NCI-H2196 treated with DMSO at 0.1 percent for 48 hours (cell line): ENCODE measurements around the gene FGD4.

Source experiments
- DNase-seq: peaks from one replicate; lab custom pipeline; 2025; ENCODE audit not compliant: unreplicated experiment; lab: John Stamatoyannopoulos, UW

Gene FGD4

DNA sequence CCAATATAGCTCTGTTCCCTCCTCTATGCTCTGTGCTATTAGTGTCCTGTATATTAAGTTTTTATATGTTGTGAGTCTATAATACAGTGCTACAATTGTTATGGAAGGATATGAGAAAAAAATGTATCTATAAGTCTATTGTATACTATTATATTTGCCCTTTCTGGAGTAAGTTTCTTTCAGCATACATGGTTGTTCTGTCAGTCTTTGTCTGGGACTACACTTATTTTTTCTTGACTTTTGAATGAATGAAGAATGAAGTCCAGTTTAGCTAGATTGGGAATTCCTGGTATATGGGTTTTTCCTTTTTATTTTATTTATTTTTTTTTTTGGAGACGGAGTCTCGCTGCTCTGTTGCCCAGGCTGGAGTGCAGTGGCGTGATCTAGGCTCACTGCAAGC lies 203.7 kb downstream of the FGD4 start:
- DNase-seq = no peak

DNA sequence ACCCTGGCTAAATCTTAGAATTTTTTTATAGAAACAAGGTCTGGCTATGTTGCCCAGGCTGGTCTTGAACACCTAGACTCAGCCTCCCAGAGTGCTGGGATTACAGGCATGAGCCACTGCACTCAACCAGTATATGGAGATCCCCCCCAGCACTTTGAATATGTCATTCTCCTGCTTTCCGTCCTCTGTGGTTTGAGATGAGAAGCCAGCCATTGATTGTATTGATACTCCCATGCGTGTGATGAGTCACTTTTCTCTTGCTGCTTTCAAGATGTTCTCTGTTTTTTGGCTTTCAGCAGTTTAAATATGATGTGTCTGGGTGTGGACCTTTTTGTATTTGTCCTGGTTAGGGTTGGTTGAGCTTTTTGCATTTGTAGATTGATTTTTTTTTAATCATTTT lies 204.5 kb downstream of the FGD4 start:
- DNase-seq = no peak

DNA sequence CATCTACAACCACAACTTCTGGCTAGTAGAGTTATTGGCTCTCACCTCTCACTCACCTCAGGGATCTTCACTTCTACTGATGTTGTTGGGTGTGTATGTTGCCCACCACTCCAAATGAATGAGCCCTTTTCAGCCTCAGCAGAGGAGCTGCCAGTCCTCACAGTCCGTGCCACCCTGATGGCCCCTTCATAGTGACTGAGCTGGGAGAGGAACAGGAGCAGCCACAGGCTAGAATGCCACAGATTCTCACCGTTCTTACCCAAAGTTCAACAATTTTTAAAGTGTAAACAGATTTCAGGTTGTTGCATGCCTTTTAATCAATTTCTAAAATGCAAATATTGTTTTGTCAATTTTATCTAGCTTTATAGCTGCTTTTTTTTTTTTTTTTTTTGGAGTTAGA lies 205.2 kb downstream of the FGD4 start:
- DNase-seq = no peak

DNA sequence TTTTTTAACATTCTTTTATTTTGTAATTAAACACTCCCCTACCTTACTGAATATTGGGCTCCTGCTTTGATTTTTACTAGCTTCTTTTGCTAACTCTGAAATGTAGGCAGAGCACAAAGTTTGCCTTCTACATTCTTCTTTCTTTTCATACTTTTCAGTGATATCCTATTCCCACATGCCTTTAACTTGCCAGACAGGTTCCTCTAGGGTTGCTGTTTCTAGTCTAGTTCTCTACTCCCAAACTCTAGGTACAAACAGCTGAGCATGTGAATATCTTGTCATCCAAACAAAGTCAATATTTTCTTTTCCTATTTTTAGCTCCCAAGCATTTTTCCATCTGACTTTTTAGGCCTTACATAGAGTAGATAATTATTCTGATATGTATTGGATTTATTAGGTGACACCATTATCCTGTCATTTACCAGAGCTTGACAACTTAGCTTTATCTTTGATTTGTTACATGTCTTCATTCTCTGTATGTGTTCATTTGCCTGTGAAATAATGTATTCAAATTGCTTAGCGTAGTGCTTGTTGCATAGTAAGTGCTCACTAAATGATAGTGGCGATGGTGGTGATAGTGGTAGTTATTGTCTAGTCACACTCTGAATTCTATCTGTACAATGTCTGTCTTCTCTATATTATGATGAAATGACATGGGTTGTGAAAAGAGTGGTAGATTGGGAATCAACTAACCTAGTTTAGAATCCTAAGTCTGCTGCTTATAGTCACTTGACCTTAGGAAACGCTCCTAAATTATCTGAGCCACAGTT lies 206.2 kb downstream of the FGD4 start:
- DNase-seq = no peak

DNA sequence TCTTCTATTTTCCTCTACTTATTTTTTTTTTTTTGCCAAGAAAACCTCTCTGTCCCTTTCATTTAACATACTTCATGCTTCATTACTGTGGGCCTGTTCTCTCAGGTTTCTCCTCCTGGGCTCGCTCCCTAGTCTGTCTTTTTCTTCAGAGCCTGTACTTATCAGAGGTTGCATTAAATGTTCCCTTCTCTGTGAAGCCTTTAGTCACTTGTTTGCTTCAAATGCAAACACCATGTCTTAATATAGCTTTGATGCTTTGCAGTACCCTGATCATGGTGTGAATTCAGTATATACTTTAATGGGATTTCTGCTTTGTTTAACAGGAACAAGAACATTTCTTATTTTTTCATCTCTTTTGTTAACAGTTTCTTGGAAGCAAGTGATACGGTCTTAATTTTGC lies 207.1 kb downstream of the FGD4 start:
- DNase-seq = no peak

- no peak for DNase-seq
These were observed 210.6 kb downstream of the FGD4 start for GRCh38 chr12:32609966-32610365.

GRCh38 chr12:32611986-32612385 lies 212.6 kb downstream of the FGD4 start:
- DNase-seq = no peak

DNA sequence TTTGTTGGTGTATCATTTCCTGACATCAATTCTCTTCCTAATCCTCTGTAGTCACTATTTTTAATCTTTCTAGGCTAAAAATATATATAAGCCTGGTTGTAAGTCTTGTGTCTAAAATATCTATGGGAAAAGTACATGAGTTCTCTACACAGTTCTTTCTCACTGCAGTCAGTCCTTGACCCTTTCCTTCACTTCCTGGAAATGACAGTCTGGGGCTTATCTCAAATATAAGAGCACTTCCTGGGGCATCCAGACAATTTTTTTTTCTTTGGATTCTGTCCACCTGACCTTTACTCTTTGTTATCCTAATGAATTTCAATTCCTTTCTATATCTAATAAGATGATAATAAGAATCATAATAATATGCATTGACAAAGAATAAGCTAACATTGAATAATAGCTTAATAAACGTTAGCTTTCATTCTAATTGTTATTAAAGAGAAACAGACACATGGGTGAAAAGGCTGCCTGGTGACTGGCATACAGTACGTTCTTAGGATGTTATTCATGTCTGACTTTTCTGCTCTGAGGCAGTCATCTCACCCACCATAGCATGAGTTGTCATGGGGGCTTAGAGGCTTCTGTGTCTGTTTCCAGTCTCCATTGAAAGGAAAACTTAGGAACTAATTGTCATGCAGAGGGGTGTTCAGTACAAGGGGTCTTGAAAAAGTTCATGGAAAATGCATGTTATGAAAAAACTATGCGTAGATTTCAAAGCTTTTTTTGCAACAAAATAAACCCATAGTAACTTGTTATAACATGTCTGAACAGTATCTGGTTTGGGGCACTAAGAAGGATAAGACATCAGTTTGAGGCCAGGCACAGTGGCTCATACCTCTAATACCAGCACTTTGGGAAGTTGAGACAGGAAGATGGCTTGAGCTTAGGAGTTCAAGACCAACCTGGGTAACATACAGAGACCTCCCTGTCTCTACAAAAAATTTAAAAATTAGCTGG lies 213.6 kb downstream of the FGD4 start:
- DNase-seq = no peak

GRCh38 chr12:32615441-32615840 lies 216.1 kb downstream of the FGD4 start:
- no peak for DNase-seq

GRCh38 chr12:32617534-32617933 lies 218.2 kb downstream of the FGD4 start:
- DNase-seq = no peak

DNA sequence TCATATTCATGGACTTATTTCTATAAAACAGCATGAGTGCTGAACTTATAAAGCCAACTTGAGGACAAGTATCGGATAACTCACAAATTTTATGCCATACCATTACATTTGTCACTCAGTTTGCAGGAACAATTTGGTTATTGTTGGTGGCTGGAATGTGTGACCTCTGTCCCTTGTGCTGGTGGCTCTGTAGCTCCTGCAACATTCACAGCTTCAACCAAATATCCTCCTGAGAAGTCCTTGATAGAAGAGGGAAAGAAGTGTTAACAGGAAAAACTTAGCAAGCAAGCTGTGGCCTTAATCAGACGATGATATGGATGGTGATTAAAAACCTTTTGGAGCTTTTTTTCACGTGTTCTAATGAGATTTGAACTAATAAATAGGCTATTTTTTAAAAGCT lies 218.8 kb downstream of the FGD4 start:
- DNase-seq = no peak

DNA sequence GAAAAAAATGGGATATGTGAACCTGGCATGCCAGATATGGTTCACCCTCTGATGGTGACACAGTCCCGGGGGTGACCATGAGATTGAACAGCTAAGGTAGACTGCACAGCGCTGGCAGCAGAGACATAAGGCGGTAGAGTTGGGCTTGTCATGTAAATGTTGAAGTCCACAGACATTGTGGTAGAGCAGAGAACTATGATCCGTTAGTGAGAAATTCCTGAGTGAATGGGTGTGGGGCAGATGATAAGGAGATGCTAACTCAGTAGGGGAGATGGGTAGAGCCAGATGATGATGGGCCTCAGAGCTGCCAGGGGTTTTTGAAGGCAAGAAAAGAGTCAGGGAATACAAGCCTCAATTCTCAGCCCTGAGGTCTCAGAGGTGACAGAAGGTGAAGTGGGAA lies 228.6 kb downstream of the FGD4 start:
- no peak for DNase-seq

GRCh38 chr12:32641287-32641901 lies 242.0 kb downstream of the FGD4 start:
- DNase-seq = no peak

GRCh38 chr12:32644431-32644830 lies 245.1 kb downstream of the FGD4 start:
- DNase-seq = no peak

DNA sequence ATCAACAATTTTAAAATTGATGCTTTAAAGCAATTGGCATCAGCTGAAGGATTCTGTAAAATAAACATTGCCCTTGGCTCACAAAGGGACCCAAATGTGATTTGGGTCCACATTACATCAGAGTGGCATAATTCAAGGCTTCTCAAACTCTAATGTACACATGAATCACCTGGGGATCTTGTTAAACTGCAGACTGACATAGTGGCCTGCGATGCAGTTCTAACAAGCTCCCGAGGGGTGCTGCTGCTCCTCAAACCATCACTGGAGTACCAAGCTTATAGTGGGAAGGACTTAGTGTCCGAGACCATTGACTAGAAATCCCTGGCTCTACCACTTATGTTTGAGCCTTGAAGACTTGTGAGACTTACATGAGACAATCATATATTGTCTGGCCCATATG lies 247.9 kb downstream of the FGD4 start:
- no peak for DNase-seq

GRCh38 chr12:32650508-32650907 lies 251.2 kb downstream of the FGD4 start:
- DNase-seq = no peak

GRCh38 chr12:32651151-32651955 lies 252.0 kb downstream of the FGD4 start:
- no peak for DNase-seq

DNA sequence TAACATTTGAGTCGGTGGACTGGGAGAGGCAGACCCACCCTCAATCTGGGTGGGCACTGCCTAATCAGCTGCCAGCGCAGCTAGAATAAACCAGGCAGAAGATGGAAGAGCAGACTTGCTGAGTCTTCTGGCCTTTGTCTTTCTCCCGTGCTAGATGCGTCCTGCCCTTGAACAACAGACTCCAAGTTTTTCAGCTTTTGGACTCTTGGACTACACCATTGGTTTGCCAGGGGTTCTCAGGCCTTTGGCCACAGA lies 252.5 kb downstream of the FGD4 start:
- no peak for DNase-seq

DNA sequence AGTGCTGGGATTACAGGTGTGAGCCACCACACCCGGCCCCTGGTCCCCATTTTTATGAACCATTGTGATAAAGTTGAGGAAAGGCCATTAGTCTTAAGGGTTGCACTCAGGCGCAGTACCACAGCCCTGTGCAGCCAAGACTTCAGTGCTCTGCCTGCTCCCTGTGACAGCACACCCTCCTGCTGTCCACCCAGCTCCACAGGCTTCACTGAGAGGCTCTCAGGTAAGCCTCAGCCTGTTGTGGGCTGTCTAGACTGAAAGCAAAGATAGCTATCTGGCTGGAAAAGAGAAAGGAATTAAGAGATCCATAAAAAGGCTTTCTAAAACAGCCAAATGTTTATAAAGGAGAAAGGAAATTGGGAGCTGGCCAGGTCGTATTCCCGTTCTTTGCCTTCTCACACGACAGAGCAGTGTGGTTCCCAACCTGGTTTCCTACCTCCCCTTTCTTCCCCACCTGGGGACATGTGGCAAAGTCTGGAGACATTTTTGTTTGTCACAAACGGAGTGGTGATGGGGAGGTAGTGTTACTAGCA lies 260.6 kb downstream of the FGD4 start:
- DNase-seq = no peak

DNA sequence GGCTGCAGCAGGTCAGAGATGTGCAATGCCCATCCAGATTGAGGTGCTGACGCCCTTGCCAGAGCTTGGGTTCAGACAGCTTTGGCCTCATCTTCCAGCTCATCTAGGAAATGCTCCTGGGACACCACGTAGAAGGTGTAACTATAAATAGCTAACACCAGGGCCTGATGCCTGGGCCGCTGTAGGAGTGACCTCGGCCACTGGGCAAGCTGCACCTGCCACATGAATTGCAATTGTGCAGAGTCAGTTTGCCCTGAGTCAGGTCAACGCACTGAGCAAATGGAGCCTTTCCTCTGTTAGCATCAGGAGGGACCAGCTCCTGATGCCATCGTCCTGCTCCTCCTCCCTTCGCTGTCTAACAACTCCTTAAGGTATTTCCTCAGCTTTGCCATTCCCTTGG lies 262.3 kb downstream of the FGD4 start:
- DNase-seq = no peak

GRCh38 chr12:32662665-32663064 lies 263.3 kb downstream of the FGD4 start:
- DNase-seq = no peak
